H7 (cell line): ENCODE data around the gene ZNF143. TPM values are rescaled to one million over a fixed set of nuclear protein-coding genes. Genes with fewer than 3 reads are reported as not detected.

Experiments
- DNase-seq: peaks from one replicate; pipeline ENCODE4 v3.0.0; 2012
- H3K27me3 ChIP-seq: 2 replicates; pipeline ENCODE4 v1.6.0; 2011; ENCODE audit warnings: mild to moderate bottlenecking, low read length; ENCODE audit not compliant: control insufficient read depth, insufficient read depth
- H3K36me3 ChIP-seq: replicated peaks from 2 replicates; pipeline ENCODE4 v1.5.1; 2011; ENCODE audit warnings: low read length; ENCODE audit not compliant: control insufficient read depth, insufficient read depth
- H3K4me3 ChIP-seq: 2 replicates; pipeline ENCODE4 v1.5.1; 2011; ENCODE audit warnings: low read depth, mild to moderate bottlenecking, control low read depth, low read length, moderate library complexity; ENCODE audit not compliant: insufficient read depth
- total RNA-seq: library from RNA; depleted of rRNA; stranded (reverse); fragments of >200 nt; shearing (Covaris generic); gene quantifications from 2 replicates; pipeline ENCODE4 v1.2.3, GENCODE V29; 2014

Gene ZNF143
- total RNA-seq, 1 experiment from 2014 or later = 55.7 TPM

- H3K27me3 ChIP-seq = no peaks in the 10 kb centered on the region
- no peaks in the 10 kb centered on the region; the same call in 1 of the 2 replicates for H3K36me3 ChIP-seq
- DNase-seq = no peak
- no peak overlapping the region for H3K4me3 ChIP-seq
Observed at GRCh38 chr11:9518835-9519410, 58.1 kb downstream of the ZNF143 start.

- Histone ChIP-seq H3K27me3 (no peaks in the 10 kb centered on the region), H3K4me3 (no peak overlapping the region), H3K36me3 (peaks cover 3% of the 10 kb centered on the region)
- peak; percentile 40 for DNase-seq
Observed at GRCh38 chr11:9524001-9524400, 63.2 kb downstream of the ZNF143 start.

GRCh38 chr11:9525116-9525515 lies 64.3 kb downstream of the ZNF143 start:
- no peak for DNase-seq
- Histone ChIP-seq H3K27me3 (no peaks in the 10 kb centered on the region), H3K4me3 (no peak overlapping the region), H3K36me3 (peaks cover 3% of the 10 kb centered on the region)

- H3K36me3 ChIP-seq = peaks cover 3% of the 10 kb centered on the region
- no peak overlapping the region for H3K4me3 ChIP-seq
- DNase-seq = no peak
- no peaks in the 10 kb centered on the region for H3K27me3 ChIP-seq
Observed at GRCh38 chr11:9527481-9528135, 66.8 kb downstream of the ZNF143 start.

- Histone ChIP-seq H3K4me3 (no peak overlapping the region), H3K27me3 (no peaks in the 10 kb centered on the region), H3K36me3 (peaks cover 3% of the 10 kb centered on the region)
- no peak for DNase-seq
Observed at GRCh38 chr11:9528136-9528501, 67.3 kb downstream of the ZNF143 start.

- Histone ChIP-seq H3K4me3 (no peak overlapping the region), H3K27me3 (no peaks in the 10 kb centered on the region)
- no peak for DNase-seq
Observed at GRCh38 chr11:9528573-9529333, 67.9 kb downstream of the ZNF143 start.

GRCh38 chr11:9529334-9529650 lies 68.5 kb downstream of the ZNF143 start:
- no peak overlapping the region for H3K4me3 ChIP-seq
- peak; percentile 56 for DNase-seq
- no peaks in the 10 kb centered on the region for H3K27me3 ChIP-seq
- peaks cover 3% of the 10 kb centered on the region for H3K36me3 ChIP-seq

More at GRCh38 chr11:9528573-9529333, 67.9 kb downstream of the ZNF143 start:
- peaks cover 3% of the 10 kb centered on the region for H3K36me3 ChIP-seq

GRCh38 chr11:9530020-9530621 lies 69.3 kb downstream of the ZNF143 start:
- H3K4me3 ChIP-seq = no peak overlapping the region
- peaks cover 3% of the 10 kb centered on the region for H3K36me3 ChIP-seq
- no peaks in the 10 kb centered on the region for H3K27me3 ChIP-seq
- DNase-seq = no peak

GRCh38 chr11:9530901-9531625 lies 70.3 kb downstream of the ZNF143 start:
- DNase-seq = peak; percentile 46
- no peaks in the 10 kb centered on the region for H3K36me3 ChIP-seq
- H3K4me3 ChIP-seq = no peak overlapping the region
- H3K27me3 ChIP-seq = no peaks in the 10 kb centered on the region

- Histone ChIP-seq H3K36me3 (no peaks in the 10 kb centered on the region), H3K4me3 (no peak overlapping the region), H3K27me3 (no peaks in the 10 kb centered on the region)
- DNase-seq = no peak
Observed at GRCh38 chr11:9533058-9533457, 72.2 kb downstream of the ZNF143 start.

GRCh38 chr11:9533736-9534473 lies 73.1 kb downstream of the ZNF143 start:
- no peak for DNase-seq
- Histone ChIP-seq H3K4me3 (no peak overlapping the region), H3K36me3 (no peaks in the 10 kb centered on the region), H3K27me3 (no peaks in the 10 kb centered on the region)

GRCh38 chr11:9535189-9535781 lies 74.5 kb downstream of the ZNF143 start:
- H3K4me3 ChIP-seq = no peak overlapping the region
- H3K27me3 ChIP-seq = no peaks in the 10 kb centered on the region
- H3K36me3 ChIP-seq = no peaks in the 10 kb centered on the region
- DNase-seq = peak; percentile 77

GRCh38 chr11:9538548-9538947 lies 77.7 kb downstream of the ZNF143 start:
- no peak overlapping the region for H3K4me3 ChIP-seq
- no peaks in the 10 kb centered on the region for H3K27me3 ChIP-seq
- no peak for DNase-seq
- H3K36me3 ChIP-seq = no peaks in the 10 kb centered on the region
